ENCODE data around the gene CYTH1.

DNA sequence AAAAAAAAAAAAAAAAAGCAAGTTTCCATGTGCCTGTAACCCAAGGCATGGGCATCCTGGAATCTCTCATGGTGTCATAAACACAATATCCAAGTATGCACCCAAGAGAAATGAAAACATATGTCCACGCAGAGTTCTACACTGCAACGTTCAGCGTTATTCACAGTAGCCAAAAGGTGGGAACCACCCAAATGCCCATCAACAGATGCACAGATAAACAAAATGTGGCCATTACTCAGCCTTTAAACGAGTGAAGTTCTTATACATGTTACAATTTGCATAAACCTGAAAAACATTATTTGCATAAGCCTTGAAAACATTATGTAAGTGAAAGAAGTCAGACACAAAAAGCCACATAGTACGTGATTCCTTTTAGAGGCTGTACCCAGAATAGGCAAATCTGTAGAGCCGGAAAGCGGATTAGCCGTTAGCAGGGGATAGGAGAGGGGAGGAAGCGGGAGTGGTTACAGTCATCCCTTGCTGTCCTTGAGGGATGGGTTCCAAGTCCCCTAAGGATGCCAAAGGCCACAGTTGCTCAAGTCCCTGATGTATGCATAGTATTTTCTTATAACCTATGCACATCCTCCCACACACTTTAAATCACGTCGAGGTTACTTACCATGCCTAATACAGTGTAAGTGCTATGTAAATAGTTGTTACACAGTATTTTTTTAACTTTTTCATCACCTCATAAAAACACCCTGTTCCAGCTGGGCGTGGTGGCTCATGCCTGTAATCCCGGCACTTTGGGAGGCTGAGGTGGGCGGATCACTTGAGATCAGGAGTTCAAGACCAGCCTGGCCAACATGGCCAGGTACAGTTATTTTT, 157.5 kb downstream of the CYTH1 start:
- TF ChIP-seq, protein P1, sequence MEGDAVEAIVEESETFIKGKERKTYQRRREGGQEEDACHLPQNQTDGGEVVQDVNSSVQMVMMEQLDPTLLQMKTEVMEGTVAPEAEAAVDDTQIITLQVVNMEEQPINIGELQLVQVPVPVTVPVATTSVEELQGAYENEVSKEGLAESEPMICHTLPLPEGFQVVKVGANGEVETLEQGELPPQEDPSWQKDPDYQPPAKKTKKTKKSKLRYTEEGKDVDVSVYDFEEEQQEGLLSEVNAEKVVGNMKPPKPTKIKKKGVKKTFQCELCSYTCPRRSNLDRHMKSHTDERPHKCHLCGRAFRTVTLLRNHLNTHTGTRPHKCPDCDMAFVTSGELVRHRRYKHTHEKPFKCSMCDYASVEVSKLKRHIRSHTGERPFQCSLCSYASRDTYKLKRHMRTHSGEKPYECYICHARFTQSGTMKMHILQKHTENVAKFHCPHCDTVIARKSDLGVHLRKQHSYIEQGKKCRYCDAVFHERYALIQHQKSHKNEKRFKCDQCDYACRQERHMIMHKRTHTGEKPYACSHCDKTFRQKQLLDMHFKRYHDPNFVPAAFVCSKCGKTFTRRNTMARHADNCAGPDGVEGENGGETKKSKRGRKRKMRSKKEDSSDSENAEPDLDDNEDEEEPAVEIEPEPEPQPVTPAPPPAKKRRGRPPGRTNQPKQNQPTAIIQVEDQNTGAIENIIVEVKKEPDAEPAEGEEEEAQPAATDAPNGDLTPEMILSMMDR (IDR thresholded peaks at IDR 0.05; ENCODE audit: low read length) = no peak
- TF ChIP-seq EZH2 (IDR thresholded peaks at IDR 0.05; ENCODE audit: borderline replicate concordance, low read length) = no peak
